Calu3 (cell line): ENCODE data around the gene CCL18. TPM values are rescaled to one million over a fixed set of nuclear protein-coding genes. Genes with fewer than 3 reads are reported as not detected.

Experiments
- BruUV-seq: library from RNA; stranded (reverse); fragments of 400-500 nt; replicated peaks from 2 replicates; lab custom pipeline; 2021; lab: Mats Ljungman, UMichigan
- CTCF ChIA-PET: fragments of 300-600 bp; sonication (Branson Sonifier 250); formaldehyde crosslinking; loops from one replicate; lab custom pipeline; 2022; ENCODE audit warnings: antibody characterized with exemption; lab: Charles Lee
- DNase-seq: peaks from one replicate; pipeline ENCODE4 v3.0.0; 2022
- H3K27ac Mint-ChIP-seq: one replicate; pipeline ENCODE4 v1.8.0; 2022; ENCODE audit warnings: mixed read lengths; ENCODE audit not compliant: unreplicated experiment
- H3K27me3 Mint-ChIP-seq: one replicate; pipeline ENCODE4 v1.8.0; 2022; ENCODE audit warnings: mixed read lengths; ENCODE audit not compliant: unreplicated experiment
- H3K36me3 Mint-ChIP-seq: one replicate; pipeline ENCODE4 v1.8.0; 2022; ENCODE audit warnings: mild to moderate bottlenecking, moderate library complexity, mixed read lengths; ENCODE audit not compliant: insufficient read depth, unreplicated experiment
- H3K4me1 Mint-ChIP-seq: one replicate; pipeline ENCODE4 v1.8.0; 2022; ENCODE audit warnings: mild to moderate bottlenecking, low read depth, mixed read lengths; ENCODE audit not compliant: unreplicated experiment
- H3K4me3 Mint-ChIP-seq: one replicate; pipeline ENCODE4 v1.8.0; 2022; ENCODE audit warnings: mild to moderate bottlenecking, low read depth, moderate library complexity, mixed read lengths; ENCODE audit not compliant: unreplicated experiment
- H3K9me3 Mint-ChIP-seq: one replicate; pipeline ENCODE4 v1.8.0; 2022; ENCODE audit warnings: low read depth, mixed read lengths; ENCODE audit not compliant: unreplicated experiment
- CTCF ChIP-seq: fragments of 200-600 bp; IDR thresholded peaks from one replicate; pipeline ENCODE4 v1.8.0; 2022; ENCODE audit warnings: antibody characterized with exemption; ENCODE audit not compliant: unreplicated experiment
- intact Hi-C: fragments of 100-400 bp; cut with micrococcal nuclease; formaldehyde crosslinking; loops from one replicate; pipeline ENCODE4 v1.10.0; 2022; ENCODE audit not compliant: unreplicated experiment
- total RNA-seq: library from RNA; stranded (reverse); gene quantifications from 2 replicates; pipeline ENCODE4 v1.2.3, GENCODE V29; 2022

The CCL18 gene
- total RNA-seq, 1 experiment from 2014 or later, result not detected

- Mint-ChIP-seq H3K4me3 (no peak overlapping the region), H3K27ac (no peak overlapping the region), H3K36me3 (no peaks in the 10 kb centered on the region), H3K27me3 (peaks cover 72% of the 10 kb centered on the region), H3K9me3 (no peaks in the 10 kb centered on the region), H3K4me1 (no peaks in the 10 kb centered on the region)
- DNase-seq, result no peak
- BruUV-seq, result no TSS peak
- TF ChIP-seq CTCF, result no peak
- intact Hi-C loops, result no loop called here
- CTCF ChIA-PET, result no interaction called here
Measured at GRCh38 chr17:36060816-36061215, 3.3 kb upstream of the CCL18 start.

- no peaks in the 10 kb centered on the region for H3K4me1 Mint-ChIP-seq
- H3K36me3 Mint-ChIP-seq, result no peaks in the 10 kb centered on the region
- intact Hi-C loops, result no loop called here
- H3K9me3 Mint-ChIP-seq, result no peaks in the 10 kb centered on the region
- no peak overlapping the region for H3K27ac Mint-ChIP-seq
- H3K4me3 Mint-ChIP-seq, result no peak overlapping the region
- no peak for TF ChIP-seq CTCF
- DNase-seq, result no peak
- CTCF ChIA-PET, result interaction anchor here (0.6 kb wide), 1 partner anchor 87 kb away, joined by 3 read pairs; no protein-coding TSS in a partner anchor
- BruUV-seq, result no TSS peak
- H3K27me3 Mint-ChIP-seq, result peaks cover 63% of the 10 kb centered on the region
Measured at GRCh38 chr17:36066365-36066985, 2.4 kb downstream of the CCL18 start.

- no peak for DNase-seq
- no TSS peak for BruUV-seq
- H3K4me3 Mint-ChIP-seq, result no peak overlapping the region
- CTCF ChIA-PET, result interaction anchor here (0.7 to 2.2 kb wide), 2 partner anchors 92 to 510 kb away, joined by 3 to 5 read pairs; no protein-coding TSS in a partner anchor
- no peaks in the 10 kb centered on the region for H3K36me3 Mint-ChIP-seq
- TF ChIP-seq CTCF, result no peak
- intact Hi-C loops, result no loop called here
- H3K27me3 Mint-ChIP-seq, result peaks cover 65% of the 10 kb centered on the region
- H3K27ac Mint-ChIP-seq, result no peak overlapping the region
- H3K4me1 Mint-ChIP-seq, result no peaks in the 10 kb centered on the region
- H3K9me3 Mint-ChIP-seq, result no peaks in the 10 kb centered on the region
Measured at GRCh38 chr17:36068524-36068923, 4.5 kb downstream of the CCL18 start.

GRCh38 chr17:36069136-36069535 is 5.1 kb downstream of the CCL18 start:
- no peak overlapping the region for H3K27ac Mint-ChIP-seq
- H3K27me3 Mint-ChIP-seq, result peaks cover 59% of the 10 kb centered on the region
- no peaks in the 10 kb centered on the region for H3K9me3 Mint-ChIP-seq
- H3K4me1 Mint-ChIP-seq, result no peaks in the 10 kb centered on the region
- TF ChIP-seq CTCF, result no peak
- no TSS peak for BruUV-seq
- intact Hi-C loops, result no loop called here
- H3K4me3 Mint-ChIP-seq, result no peak overlapping the region
- CTCF ChIA-PET, result interaction anchor here (2.2 kb wide), 1 partner anchor 93 kb away, joined by 5 read pairs; no protein-coding TSS in a partner anchor
- H3K36me3 Mint-ChIP-seq, result no peaks in the 10 kb centered on the region
- DNase-seq, result no peak
